ENCODE measurements around the gene SARNP. TPM values are rescaled to one million over a fixed set of nuclear protein-coding genes. Genes with fewer than 3 reads are reported as not detected.
A peak's percentile ranks its signal among the peaks of the same experiment; 100 is the strongest.

SARNP gene
- total RNA-seq, 2 donors from 2014 or later = 61.4 to 70.8 TPM

- H3K4me3 ChIP-seq = no peak overlapping the region
- H3K9me3 ChIP-seq = no peaks in the 10 kb centered on the region
- peaks cover 16% of the 10 kb centered on the region for H3K36me3 ChIP-seq
- no peak for TF ChIP-seq CTCF (IDR thresholded peaks at IDR 0.05)
- H3K4me1 ChIP-seq = no peaks in the 10 kb centered on the region
- DNase-seq (ENCODE audit: low spot score) = no peak
- no peaks in the 10 kb centered on the region for H3K27me3 ChIP-seq
- H3K27ac ChIP-seq = no peak overlapping the region
Observed at GRCh38 chr12:55806982-55807381, 10.5 kb downstream of the SARNP start.

DNA sequence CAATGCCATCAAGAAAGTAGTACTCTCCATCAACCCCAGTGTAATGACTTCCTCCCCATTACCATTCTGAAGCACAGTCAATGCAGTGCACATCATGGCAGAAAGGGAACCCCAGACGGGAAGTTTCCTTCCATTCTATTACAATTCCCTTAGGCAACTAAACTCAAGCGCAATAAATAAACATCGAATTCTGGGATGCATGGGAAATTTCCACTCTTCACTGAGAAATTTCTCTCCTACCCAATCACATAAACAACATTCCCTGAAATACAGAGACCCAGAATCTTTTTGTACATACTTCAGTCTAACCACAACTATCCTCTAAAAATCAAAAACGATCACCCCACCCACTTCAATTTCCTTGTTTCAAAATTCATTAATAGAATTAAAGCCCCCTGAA lies 20.0 kb downstream of the SARNP start:
- Histone ChIP-seq H3K36me3 (peaks cover 70% of the 10 kb centered on the region), H3K27ac (no peak overlapping the region)
- TF ChIP-seq CTCF (IDR thresholded peaks at IDR 0.05) = no peak

DNA sequence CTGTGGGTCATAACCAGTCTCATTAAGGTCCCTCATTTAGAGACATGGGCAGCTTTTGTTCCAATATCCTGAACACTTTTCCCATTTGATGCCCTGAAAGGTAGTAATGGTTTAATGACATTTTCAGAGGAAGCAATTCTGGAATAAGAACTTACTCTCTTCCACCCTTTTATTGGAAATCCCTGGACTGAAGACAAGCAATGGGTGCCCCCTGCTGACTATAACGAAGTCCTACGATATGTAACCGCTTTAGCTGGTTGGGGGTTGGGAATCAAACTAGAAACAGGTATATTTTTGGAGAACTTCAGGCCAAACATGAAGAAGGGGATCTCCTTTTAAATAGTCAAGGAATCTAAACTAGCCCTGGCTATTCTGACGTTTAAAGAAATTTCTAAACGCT lies 20.5 kb downstream of the SARNP start:
- H3K4me3 ChIP-seq = no peak overlapping the region
- no peak overlapping the region for H3K27ac ChIP-seq
- peaks cover 70% of the 10 kb centered on the region for H3K36me3 ChIP-seq
- TF ChIP-seq CTCF (IDR thresholded peaks at IDR 0.05) = peak; percentile 40 to 58
- H3K4me1 ChIP-seq = peaks cover 0 to 10% of the 10 kb centered on the region in 2 donors
- no peaks in the 10 kb centered on the region for H3K9me3 ChIP-seq
- no peak for DNase-seq (ENCODE audit: low spot score)
- H3K27me3 ChIP-seq = no peaks in the 10 kb centered on the region

More for the DNA sequence above, 20.0 kb downstream of the SARNP start:
- H3K4me3 ChIP-seq = no peak overlapping the region
- DNase-seq (ENCODE audit: low spot score) = no peak
- no peaks in the 10 kb centered on the region for H3K9me3 ChIP-seq
- no peaks in the 10 kb centered on the region for H3K27me3 ChIP-seq
- H3K4me1 ChIP-seq = peaks cover 0 to 10% of the 10 kb centered on the region in 2 donors

- Histone ChIP-seq H3K4me3 (no peak overlapping the region), H3K27ac (no peak overlapping the region), H3K27me3 (no peaks in the 10 kb centered on the region), H3K4me1 (peaks cover 0 to 10% of the 10 kb centered on the region in 2 donors), H3K9me3 (no peaks in the 10 kb centered on the region), H3K36me3 (peaks cover 69% of the 10 kb centered on the region)
- DNase-seq (ENCODE audit: low spot score) = no peak
- no peak for TF ChIP-seq CTCF (IDR thresholded peaks at IDR 0.05)
Observed at GRCh38 chr12:55795950-55796349, 21.6 kb downstream of the SARNP start.

GRCh38 chr12:55789893-55790292 lies 27.6 kb downstream of the SARNP start:
- peaks cover 65% of the 10 kb centered on the region for H3K36me3 ChIP-seq
- TF ChIP-seq CTCF (IDR thresholded peaks at IDR 0.05) = no peak
- no peak overlapping the region for H3K4me3 ChIP-seq
- H3K9me3 ChIP-seq = no peaks in the 10 kb centered on the region
- H3K27ac ChIP-seq = no peak overlapping the region
- no peaks in the 10 kb centered on the region for H3K27me3 ChIP-seq
- no peak for DNase-seq (ENCODE audit: low spot score)
- no peaks in the 10 kb centered on the region for H3K4me1 ChIP-seq

GRCh38 chr12:55789171-55789570 lies 28.4 kb downstream of the SARNP start:
- Histone ChIP-seq H3K36me3 (peaks cover 65% of the 10 kb centered on the region), H3K27ac (no peak overlapping the region), H3K27me3 (no peaks in the 10 kb centered on the region), H3K4me1 (no peaks in the 10 kb centered on the region), H3K4me3 (no peak overlapping the region), H3K9me3 (no peaks in the 10 kb centered on the region)
- DNase-seq (ENCODE audit: low spot score) = no peak
- no peak for TF ChIP-seq CTCF (IDR thresholded peaks at IDR 0.05)

Measured in right atrium auricular region (tissue), 2 donors.